Stimulated activated CD8-positive, alpha-beta memory T cell treated with anti-CD3 and anti-CD28 coated beads, Interleukin-15, amount 100 ng/mL, for 1 hour (primary cell): ENCODE measurements around the gene AUTS2.

Source experiments
- DNase-seq: peaks from one replicate; pipeline ENCODE4 v3.0.0-alpha.2; 2020; ENCODE audit warnings: low read depth

Gene AUTS2

DNA sequence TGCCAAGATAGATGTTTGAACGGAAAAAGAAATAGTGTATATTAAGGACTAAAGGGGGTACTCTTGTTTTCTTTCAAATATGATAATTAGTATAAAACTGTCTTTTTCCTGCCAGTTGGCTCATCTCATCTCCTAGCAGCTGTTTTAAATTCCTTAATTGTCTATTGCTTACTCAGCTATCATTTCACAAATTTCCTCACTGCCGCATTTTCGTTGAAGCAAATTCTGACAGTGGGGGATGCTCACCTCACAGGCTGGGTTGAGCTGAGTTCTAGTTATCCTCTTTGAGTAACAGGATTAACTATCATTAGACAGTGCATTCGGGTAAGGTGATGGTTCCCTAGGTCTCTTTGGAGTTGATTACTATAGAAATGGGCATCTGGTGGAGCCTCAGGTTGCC lies 592.0 kb downstream of the AUTS2 start:
- DNase-seq = no peak

DNA sequence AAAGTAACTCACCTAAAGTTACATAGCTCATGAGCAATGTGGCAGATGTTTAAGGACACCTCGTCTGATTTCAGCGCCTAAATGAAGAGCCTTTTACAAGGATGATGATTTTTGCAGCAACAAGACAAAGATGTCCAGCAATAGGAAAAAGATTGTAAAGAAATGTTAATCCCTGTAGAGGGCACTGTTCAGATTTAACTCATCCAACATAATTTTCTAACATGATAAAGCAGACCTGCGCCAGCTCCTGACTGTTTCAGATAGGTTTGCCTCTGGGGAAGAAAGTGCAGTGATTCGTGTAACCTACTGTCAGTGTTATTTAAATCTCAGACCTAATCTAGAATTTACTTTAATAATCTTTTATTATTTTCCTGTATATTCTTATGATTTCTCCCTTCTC lies 595.2 kb downstream of the AUTS2 start:
- no peak for DNase-seq

DNA sequence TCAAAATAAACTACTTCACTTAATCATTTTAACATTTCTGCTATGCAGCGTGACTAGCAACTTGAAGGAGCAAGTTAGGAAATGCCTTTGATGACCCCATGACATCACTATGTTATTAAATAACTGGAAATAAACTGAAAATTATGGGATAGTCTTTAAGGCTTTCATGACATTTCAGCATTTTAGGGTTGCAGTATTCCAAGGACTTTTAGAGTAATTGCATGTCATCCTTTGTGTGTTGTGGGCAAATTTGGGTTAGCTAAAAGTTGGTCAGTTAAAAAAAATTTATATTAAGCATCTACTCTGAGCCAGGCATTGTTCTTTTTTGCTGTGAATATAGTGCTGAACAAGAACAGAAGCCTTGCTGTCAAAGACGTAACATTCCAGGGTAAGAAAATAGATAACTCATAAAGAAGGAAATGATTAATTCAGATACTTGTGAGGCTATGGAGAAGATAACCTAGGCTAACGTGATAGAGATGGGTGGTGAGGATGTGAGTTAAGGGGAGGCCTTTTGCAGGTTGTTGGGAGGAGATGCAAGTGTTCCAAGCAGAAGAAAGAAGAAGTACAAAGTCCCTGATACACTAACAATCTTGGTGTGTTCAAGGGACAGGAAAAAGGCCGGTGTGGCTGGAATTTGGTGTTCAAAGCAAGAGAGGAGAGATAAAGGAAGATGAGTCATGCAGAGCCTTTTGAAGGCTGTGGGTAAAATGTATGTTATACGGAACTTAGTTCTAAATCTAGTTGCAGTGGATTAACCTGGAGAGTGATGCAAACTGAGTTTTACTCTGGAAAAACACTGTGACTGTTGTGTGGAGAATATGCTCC lies 610.2 kb downstream of the AUTS2 start:
- no peak for DNase-seq

DNA sequence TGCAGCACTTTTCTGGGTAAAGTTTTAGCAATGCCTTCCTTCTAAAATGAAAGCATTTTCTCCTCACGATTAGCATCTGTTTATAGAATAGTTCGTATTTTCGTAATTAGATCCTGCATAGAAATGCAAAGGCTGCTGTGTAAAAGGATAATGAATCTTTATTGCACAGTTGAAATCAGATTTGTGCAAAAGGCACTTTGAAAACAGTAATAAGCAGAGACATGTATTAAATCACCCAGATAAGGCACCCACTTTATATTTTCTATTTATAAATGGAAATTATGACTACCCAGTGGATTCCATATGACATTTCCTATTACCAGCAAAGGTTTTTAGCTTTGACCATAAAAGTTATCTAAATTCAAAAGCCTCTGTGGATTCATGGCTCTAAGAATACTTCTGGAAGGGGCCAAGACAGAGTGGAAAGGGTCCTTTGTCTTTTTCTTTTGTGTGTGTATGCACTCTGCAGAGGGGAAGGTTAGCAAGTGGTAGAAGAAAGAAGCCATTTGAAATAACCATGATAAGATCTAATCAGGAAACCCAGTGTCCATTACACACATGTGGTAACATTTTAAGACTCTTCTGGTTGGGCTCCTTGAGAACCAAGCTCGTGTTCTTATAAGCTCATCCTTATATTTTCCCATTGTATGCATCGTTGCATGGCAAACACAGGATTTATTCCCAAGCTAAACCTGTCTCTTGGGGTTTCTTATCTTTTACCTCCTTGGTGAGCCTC lies 612.1 kb downstream of the AUTS2 start:
- DNase-seq = no peak

DNA sequence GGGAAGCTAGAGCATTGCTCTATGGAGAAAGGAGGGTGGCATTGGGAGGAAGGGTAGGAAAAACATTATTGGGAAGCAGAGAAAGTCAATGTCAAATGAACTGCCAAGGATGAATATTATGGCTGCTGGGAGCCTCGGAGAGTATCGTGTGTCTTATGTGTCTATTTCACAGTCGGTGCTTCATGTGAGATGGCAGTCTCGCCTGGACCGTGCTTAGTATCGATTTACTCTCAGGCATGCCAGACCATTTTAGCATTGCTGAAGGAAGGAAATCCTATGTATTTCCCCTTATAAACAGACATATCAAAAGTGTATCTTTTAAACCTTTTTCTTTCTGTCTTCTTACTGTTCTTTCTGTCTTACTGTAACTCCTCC lies 612.6 kb downstream of the AUTS2 start:
- no peak for DNase-seq

DNA sequence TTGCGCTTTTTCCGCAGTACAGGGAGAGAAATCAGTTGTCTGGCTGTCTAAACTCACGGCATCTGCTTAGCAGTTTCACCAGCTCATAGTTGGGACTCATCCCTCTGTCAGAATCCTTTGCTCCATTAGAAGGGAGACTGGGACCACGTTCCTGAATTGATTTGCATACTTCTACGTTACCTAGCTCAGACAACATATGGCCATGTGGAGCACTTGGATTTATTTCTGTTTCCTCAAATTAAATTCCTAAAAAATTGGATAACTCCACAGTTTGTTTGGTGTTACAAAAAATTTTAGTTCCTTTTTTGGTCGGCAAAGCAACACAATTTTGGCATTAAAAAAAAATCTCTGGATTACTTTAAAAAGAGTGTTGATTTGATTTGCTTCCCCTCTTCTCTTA lies 614.0 kb downstream of the AUTS2 start:
- no peak for DNase-seq

DNA sequence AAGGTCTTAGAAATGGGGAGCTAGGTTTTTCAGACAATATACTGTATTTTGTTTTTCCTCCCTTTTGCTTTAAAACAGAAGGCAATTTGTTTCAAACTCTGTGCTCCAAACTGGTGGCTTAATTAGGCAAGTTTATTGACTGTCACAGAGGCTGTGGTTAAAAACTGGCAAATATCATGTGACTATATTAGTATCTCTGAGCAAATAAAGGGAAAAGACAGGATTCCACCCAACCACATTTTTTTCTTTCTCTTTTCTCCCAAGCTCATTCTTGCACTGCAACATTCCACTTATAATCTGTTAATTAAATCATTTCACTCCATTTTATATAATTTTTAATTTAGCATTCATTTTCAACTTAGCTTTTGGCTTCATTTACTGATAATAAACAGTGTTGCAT lies 615.8 kb downstream of the AUTS2 start:
- DNase-seq = no peak

DNA sequence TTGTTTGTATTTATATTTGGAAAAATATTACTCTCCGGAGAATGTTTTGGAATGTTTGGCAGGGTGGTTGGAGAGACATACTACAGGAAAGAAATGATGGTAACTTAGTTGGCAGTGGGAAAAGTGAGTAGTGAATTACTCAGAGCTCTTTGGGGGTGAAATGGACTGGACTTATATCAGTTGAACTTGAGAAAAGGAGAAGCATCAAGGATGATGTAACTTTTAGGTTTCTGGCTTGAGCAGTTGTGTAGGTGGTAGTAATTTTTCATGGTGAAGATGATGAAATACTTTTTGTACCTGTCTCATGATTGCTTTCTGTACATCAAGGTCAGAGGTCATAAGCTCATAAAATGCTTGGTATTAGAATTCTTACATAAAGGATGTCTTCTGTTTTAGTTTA lies 617.2 kb downstream of the AUTS2 start:
- no peak for DNase-seq

DNA sequence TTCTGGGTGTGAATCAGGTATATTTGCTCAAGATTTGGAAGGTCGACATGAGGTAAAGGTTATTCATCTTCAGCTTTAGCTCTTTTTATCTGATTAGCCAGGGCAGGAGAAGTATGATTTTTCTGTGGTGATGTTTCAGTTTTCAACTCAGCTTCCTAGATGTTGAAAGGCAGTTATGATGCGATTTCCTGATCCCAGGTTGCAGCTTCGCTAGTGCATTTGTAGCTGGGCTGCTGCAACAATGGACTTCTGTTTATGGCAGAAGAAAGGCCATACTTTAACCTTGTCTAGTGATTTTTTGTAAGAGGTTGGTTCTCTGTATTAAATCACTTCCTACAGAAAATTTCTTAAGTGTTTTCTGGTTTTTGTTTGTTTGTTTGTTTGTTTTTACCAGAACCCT lies 619.3 kb downstream of the AUTS2 start:
- no peak for DNase-seq

DNA sequence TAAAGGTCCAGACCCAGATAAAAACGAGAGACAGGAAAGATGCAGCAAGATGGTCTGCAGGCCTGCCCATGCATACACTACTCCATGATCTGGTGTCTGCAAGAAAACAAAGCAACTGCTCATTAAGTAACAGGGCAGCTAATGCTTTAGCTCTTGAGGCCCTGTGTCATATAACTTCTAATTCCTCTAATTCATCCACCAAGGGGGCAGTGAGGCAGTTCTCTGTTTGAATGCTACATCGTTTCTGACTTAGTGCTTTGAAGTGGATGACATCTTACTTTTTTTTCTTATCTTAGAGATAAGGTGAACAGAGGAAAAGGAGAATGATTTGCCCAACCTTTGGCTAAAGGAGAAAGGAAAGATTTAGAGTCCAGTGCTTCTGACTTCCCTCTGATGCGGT lies 619.7 kb downstream of the AUTS2 start:
- DNase-seq = no peak

DNA sequence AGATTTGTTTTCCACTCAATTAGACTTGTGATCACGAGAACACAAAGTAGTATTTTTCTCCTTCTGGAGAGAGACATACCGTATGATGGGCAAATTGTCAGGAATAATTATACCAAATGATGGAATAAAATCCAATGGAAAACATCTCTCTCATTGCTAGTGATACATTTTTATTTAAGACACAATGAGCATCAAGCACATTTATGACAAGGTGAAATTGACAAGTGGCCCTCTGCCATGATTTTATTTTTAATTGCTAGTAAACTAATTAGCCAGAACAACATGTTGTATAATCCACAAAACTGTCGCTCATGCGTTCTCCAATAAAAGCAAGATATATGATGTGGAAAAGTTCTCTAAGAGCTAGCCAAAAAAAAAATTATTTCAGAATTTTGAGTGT lies 620.8 kb downstream of the AUTS2 start:
- DNase-seq = no peak

DNA sequence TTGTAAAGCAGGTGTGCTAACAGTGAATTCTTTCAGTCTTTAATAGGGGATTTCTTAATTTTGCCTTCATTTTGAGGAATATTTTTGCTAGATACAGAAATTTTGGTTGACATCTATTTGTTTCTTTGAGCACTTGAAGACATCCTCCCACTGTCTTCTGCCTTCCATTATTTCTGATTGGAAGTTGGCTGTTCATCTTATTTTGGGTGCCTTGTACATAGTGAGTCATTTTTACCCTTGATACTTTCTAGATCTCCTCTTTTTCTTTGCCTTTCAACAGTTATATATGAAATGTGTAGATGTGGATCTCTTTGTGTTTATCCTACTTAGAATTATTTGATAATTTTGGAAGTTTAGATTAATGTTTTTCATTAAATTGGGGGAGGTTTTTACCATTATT lies 631.0 kb downstream of the AUTS2 start:
- no peak for DNase-seq

DNA sequence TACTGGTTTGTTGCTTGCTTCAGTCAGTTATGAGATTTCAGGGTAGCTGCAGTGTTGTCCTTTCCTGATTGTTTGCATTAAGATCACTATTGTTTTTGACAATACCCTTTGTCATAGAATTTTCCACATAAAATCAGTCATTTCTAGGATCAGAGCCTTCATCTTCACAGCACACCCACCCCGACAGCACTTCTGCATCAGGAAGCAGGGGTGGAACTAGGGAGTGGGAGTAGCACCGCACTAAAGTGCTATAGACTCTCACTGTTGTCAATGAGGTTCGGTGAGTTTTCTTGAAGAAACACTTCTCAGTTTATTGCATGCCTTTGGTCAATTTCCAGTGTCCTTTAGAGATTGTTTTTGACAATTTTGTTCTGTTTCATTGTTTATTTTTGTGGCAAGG lies 632.5 kb downstream of the AUTS2 start:
- DNase-seq = no peak

DNA sequence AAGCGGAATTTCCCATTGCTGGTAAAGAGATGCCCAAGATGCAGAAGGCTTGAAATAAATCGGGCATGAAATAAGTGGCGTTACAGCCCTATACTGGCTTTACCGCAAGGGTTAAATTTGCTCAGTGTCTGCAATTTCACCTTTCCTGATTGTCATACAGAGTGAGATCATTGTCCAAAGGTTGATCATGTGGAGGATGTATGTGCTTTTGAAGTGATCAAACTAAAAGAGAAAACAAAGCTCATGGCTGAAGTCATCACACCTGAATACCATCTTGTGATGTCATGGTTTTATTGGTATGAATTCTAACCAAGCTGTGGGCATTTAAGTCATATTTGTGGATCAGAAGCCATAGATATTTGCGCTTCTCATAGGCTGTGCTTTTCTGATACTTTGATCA lies 635.5 kb downstream of the AUTS2 start:
- DNase-seq = no peak

DNA sequence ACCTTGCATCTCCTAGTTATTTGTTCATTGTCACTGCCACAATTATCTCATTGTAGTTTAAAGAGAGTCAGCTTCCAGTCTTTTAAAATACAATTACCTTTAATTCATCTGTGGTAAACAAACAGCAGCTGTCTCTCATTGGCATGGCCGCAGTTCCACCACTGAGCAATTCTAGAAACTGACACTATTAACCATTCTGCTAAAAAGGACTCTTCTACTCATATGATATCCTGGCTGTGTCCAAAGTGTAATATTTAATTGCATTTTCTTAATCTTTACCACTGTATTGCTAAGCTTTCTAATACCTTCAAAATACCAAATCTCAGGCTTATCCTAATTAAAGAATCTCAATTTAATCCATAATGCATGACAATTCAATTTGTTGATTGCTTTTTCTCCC lies 639.0 kb downstream of the AUTS2 start:
- DNase-seq = no peak

DNA sequence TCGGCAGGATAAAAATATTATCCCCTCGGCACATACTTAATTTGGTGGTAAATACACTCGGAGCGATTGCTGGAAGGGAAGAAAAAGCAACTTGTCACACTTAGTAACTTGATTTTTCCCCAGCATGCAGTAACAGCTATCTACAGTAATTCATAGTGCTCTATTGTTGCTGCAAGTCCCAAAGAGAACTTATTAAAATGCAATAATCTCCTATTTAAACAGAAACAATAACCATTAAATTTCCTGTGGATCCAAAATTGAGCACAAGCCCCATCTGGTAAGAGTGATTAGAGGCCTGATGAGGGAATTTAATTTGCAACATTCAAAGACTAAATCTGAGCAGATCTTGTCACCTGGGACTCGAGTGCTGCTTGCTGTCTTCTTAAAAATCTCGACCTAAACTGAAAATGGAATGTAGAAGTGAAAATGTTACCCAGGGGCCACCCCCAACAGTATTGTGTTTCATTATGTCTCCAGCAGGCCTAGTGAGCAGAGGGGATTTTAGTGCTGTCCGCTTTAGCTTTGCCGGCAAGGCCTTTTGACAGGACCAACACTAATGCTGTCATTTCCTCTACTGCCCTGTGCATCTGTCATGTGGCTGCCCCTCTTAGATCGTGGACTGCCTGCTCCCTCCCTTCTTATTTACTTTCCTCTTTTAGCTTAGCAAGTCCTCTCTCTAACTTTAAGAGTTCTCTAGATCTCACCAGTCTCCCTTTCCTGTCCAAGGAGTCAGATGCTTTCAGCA lies 639.7 kb downstream of the AUTS2 start:
- no peak for DNase-seq

DNA sequence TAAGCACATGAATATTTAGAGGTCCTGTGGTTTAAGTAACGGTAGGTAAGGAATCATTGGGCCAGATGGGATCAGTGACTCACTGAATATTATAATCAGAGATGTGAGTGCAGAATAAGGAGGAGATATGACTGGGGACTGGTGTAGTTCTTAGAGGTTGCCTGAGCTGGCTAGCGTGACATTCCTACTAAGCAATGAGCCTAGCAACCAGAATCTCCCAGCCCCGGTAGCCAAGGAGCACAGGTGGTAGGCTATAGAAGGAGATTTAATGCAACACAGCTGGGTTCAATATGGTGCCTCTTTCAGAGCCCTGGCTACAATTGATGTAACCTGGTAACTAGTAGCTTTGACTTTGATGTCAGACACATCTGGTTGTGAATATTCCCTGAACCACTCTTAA lies 641.6 kb downstream of the AUTS2 start:
- no peak for DNase-seq

DNA sequence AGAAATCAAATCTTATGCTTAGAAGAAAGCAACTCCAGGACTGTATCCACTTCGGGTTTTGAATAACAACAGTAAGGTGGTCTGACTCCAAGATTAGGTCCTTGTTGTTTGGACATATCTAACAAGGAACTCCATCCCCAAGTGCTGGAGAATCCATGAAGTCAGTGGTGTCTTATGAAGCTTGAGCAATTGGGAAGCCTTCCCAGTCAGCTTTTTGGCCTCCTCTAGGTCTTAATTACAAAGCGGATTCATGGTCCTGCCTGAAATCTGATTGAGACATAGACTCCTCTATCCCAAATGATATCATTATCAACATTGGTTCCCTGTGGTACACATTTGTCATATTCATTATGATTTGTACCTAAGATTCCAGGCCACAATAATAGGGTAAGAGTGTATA lies 642.6 kb downstream of the AUTS2 start:
- no peak for DNase-seq

DNA sequence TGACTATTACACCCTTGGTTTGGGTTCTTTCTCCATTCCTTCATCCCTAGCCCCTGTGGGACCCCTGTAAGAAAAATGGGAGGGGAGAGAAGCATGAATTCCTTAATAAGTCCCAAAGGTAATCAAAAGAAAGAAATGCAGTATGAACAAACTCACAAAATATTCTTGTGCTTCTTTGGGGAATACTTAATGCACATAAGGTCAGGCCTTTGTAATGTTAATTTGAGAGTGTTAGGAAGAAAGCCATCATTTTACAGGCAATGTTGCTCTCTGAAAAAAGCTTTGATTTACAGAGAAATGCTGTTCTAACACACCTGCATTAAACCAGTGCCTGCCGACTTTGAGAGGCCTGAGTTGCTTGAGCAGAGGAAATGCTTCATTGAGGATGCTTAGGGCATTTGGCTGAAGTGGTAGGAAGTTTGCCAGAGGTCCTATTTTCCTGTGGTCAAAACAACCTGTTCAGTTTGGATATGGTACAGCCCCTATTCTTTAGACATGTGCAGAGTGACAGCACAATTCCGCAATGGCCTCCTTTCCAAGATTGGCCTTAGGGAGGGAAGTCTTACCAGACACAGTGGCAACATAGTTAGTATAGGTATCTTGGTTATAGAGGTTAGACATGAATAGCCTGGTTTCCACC lies 643.4 kb downstream of the AUTS2 start:
- DNase-seq = no peak

DNA sequence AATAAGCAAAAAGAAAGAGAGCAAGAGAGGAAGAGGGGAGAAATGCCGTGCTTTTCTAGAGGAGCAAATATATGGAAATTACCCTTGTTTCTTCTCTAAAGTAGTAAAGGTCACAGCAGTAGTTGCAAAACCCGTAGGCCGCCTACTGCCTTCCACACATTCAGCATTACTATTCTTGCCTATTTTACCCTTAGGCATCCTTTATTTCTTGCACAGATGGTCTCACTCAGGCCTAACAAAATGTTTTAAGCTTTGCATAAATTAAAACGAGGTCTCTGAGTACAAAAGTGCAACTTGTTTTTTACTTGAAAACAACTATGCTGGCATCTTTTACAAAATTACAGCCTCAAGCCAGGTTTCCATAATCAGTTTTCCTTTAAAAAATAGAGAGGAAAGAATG lies 644.6 kb downstream of the AUTS2 start:
- no peak for DNase-seq

DNA sequence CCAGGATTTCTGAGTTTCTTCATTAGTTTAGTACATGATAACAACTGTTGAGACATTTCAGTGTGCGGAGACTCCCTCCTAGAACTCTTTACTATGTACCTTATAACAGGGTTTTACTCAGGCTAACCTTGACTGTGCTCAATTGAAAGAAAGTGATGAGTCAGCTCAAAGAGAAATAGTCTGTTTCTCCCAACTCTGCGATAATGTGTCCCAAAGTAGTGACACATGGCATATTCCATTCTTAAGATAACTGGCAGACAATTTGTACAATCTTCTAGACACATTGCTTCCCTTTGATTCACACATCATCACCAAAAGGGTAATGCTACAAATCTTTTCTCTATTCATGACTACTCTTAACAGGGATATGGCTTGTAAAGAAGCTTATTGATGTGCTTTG lies 645.2 kb downstream of the AUTS2 start:
- DNase-seq = no peak

DNA sequence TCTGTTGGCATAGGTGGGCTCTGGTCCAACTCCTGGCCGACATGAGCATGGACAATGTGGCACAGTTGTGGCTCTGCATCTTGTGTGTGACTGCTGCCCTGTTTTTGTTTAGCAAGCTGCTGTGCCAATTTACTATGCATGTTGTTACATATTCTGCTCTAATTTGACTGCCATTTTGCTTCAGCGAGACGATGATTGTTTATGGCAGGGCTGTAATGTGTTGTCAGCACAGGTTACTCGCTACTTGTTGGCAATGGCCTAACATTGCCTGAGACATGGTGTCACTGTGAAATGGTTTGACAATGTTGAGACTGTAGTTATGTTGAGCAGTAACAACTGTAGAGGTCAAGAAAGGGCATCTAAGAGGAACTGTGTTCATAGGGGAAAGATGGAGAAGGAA lies 659.6 kb downstream of the AUTS2 start:
- no peak for DNase-seq

DNA sequence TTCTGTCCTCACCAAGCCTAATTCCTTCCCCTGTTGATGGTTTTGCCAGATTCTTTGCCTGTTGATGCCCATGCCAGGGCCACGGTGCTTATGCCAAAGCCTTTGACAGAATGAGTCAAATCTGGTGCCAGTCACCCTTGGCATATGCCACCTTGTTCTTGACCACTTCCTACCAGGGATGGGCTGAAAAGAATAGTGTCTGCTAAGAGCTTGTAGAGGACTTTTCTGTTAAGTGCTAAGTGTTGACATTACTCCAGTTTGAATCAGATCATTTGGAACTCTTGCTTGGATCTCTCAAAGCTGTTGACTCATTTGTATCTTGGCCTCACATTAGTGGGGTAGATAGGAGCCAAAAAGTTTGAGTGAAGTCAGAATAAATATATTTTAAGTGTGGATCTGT lies 661.2 kb downstream of the AUTS2 start:
- DNase-seq = no peak
